ENCODE results near the gene IL10RA. TPM values are rescaled to one million over a fixed set of nuclear protein-coding genes. Genes with fewer than 3 reads are reported as not detected.

Gene IL10RA
- total and polyA plus RNA-seq, 3 donors from 2014 or later, result 3.6 to 12.8 (median 7.6) TPM

DNA sequence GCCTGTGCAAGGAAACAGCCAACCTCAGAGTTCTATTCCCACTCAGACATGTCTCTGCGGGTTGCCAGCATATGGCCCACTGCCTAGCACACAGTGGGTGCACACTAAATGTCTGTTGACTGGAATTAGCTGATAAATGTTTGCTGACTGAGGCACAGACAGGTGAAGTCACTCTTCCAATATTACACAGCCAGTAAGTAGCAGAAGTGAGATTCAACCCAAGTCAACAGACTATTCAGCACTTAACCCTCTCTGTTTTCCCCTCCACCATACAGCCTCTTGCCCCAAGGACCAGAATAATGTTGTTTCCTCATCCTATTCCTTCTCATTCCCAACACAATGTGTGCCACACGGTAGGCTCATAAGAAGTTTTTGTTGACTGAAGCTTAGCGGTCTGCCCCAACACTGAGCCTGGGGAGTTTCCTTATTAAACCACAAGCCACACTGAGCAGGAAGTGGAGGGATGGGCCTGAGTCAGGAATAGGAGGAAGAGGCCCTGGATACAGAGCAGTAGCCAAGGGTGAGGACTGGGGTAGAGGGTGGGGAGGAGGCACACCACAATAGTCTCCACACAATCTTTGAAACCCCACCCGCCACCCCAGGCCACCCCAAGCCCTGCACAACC lies 15.7 kb upstream of the IL10RA start:
- Histone ChIP-seq H3K4me3 (no peak overlapping the region), H3K36me3 (ENCODE audit: low read depth, missing control alignments) (no peaks in the 10 kb centered on the region), H3K4me1 (no peaks in the 10 kb centered on the region), H3K27ac (no peak overlapping the region), H3K9me3 (no peaks in the 10 kb centered on the region), H3K27me3 (no peaks in the 10 kb centered on the region)
- no peak for DNase-seq
- intact Hi-C loops (cut with DNase I; ENCODE audit: low total_unique reads), result no loop called here
- 87 to 90% methylated on average over 4 of the region's 4 CpGs for WGBS, 2 donors
- TF ChIP-seq, protein P1, sequence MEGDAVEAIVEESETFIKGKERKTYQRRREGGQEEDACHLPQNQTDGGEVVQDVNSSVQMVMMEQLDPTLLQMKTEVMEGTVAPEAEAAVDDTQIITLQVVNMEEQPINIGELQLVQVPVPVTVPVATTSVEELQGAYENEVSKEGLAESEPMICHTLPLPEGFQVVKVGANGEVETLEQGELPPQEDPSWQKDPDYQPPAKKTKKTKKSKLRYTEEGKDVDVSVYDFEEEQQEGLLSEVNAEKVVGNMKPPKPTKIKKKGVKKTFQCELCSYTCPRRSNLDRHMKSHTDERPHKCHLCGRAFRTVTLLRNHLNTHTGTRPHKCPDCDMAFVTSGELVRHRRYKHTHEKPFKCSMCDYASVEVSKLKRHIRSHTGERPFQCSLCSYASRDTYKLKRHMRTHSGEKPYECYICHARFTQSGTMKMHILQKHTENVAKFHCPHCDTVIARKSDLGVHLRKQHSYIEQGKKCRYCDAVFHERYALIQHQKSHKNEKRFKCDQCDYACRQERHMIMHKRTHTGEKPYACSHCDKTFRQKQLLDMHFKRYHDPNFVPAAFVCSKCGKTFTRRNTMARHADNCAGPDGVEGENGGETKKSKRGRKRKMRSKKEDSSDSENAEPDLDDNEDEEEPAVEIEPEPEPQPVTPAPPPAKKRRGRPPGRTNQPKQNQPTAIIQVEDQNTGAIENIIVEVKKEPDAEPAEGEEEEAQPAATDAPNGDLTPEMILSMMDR (IDR thresholded peaks at IDR 0.05), result no peak
- TF ChIP-seq POLR2A (IDR thresholded peaks at IDR 0.05), result no peak

DNA sequence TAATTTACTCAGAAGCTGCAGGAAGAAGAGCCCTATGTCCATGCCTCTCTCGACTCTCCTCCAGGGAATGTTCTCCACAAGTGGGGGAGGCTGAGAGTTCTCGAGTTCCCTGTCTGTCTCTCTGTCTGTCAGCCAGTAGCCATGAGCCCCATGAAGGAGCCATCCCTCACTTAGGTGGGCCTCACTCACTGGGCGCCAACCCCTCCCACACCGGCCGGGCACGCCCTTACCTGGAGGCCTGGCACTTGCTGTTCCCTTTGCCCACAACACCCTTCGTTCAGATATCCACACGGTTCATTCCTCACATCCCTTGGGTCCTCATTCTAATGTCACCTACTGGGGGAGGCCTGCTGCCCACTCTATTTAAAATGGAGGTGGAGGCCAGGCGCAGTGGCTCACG lies 14.2 kb upstream of the IL10RA start:
- H3K4me3 ChIP-seq, result no peak overlapping the region
- TF ChIP-seq, protein P1 (IDR thresholded peaks at IDR 0.05), result no peak
- TF ChIP-seq POLR2A (IDR thresholded peaks at IDR 0.05), result no peak
- no peaks in the 10 kb centered on the region for H3K9me3 ChIP-seq
- intact Hi-C loops (cut with DNase I; ENCODE audit: low total_unique reads), result no loop called here
- no peaks in the 10 kb centered on the region for H3K36me3 ChIP-seq (ENCODE audit: low read depth, missing control alignments)
- H3K27me3 ChIP-seq, result no peaks in the 10 kb centered on the region
- 79 to 91% methylated on average over 6 to 10 of the region's 10 CpGs for WGBS, 2 donors
- DNase-seq, result no peak
- H3K4me1 ChIP-seq, result no peaks in the 10 kb centered on the region
- no peak overlapping the region for H3K27ac ChIP-seq

DNA sequence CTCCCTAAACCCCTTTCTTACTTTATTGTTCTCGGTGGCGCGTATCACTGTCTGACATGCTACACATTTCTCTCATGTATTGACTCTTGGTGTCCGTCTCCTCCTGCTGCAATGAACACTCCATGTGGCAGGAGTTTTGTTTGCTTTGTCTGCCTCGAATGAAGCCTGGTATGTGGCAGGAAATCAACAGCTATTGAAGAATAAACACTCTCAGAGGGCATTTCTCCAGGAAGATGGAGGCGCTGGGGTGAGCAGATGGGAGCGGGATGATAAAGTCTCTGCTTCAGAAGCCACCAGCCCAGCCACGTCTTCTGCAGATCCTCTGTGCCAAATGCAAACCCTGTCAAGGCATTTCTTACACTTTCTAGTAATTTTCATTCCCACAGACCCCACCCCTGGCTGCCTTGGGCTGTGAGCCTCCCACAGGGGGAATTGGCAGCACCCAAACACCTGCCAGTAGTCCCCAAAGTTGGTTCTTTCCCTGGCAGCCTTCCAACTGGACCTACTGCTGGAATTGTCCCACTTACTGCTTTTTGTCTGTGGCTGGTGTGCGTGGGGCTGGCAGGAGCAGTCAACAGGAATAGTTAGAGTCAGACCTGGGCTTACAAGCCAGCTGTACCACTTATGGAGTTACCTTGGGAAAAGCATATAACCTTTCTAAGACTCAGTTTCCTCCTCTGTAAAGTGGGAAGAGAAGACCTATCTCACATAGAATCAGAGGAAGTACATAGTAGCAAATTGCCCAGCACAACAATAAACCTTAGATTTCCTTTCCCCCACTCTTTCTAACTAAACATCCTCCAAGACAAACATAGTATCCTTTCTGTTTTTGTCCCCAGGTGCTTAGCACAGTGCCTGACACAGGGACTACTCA lies 13.3 kb upstream of the IL10RA start:
- Histone ChIP-seq H3K36me3 (ENCODE audit: low read depth, missing control alignments) (no peaks in the 10 kb centered on the region), H3K27me3 (no peaks in the 10 kb centered on the region), H3K9me3 (no peaks in the 10 kb centered on the region), H3K4me1 (no peaks in the 10 kb centered on the region), H3K4me3 (no peak overlapping the region), H3K27ac (no peak overlapping the region)
- DNase-seq, result no peak
- intact Hi-C loops (cut with DNase I; ENCODE audit: low total_unique reads), result no loop called here
- WGBS, 2 donors, result 69 to 70% methylated on average over 9 of the region's 9 CpGs
- TF ChIP-seq POLR2A (IDR thresholded peaks at IDR 0.05), result no peak
- TF ChIP-seq, protein P1 (IDR thresholded peaks at IDR 0.05), result no peak

DNA sequence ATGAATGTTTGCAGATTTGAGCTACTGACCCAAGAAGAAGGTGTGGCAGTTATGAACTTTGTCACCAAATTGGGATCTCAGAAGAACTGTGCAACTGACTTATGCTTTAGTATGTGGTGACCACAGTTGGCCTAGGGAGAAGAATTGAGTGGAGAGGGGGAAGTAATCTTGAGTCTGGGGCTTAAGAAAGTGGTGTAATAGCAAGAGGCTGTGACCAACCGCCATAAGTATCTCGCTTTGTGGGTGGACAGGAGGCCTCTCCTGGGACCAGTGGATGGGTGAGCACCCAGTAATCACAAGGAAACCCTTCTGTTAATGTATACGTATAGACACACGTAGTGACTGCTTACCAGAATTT lies 12.7 kb upstream of the IL10RA start:
- TF ChIP-seq, protein P1 (IDR thresholded peaks at IDR 0.05), result no peak
- TF ChIP-seq POLR2A (IDR thresholded peaks at IDR 0.05), result no peak
- H3K27me3 ChIP-seq, result no peaks in the 10 kb centered on the region
- intact Hi-C loops (cut with DNase I; ENCODE audit: low total_unique reads), result no loop called here
- H3K27ac ChIP-seq, result no peak overlapping the region
- DNase-seq, result no peak
- no peaks in the 10 kb centered on the region for H3K4me1 ChIP-seq
- no peaks in the 10 kb centered on the region for H3K9me3 ChIP-seq
- no peaks in the 10 kb centered on the region for H3K36me3 ChIP-seq (ENCODE audit: low read depth, missing control alignments)
- no peak overlapping the region for H3K4me3 ChIP-seq
- 86 to 92% methylated on average over 4 of the region's 4 CpGs for WGBS, 2 donors
